GM08714 (cell line): ENCODE results near the gene CDON.

ENCODE experiments used
- H3K4me3 ChIP-seq: fragments of 200-500 bp; sonication (Bioruptor generic); 2 replicates; pipeline ENCODE4 v1.5.1; 2014; ENCODE audit warnings: mild to moderate bottlenecking, low read length, inconsistent platforms
- ZNF274 ChIP-seq: IDR thresholded peaks from 2 replicates; pipeline ENCODE4 v1.6.1; 2012; ENCODE audit warnings: mild to moderate bottlenecking, low read depth, low read length

CDON gene

DNA sequence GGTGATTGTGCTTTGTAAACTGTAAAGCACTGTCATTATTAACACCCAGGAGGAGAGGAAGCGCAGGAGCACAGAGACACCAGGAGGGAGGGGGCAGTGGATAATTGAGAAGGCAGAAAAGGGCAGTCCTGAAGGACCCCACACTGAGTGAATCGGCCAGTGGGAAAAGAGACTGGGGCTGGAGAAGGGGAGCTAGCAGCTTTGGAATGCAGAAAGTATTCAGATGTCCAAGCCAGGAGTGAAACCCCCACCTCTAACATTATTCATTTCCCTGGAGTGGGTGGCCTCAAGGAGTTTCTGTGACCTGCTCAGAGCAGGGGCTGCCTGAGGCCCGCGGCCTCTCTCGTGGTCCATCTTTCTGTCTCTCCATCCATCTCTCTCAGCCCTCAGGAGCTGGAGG, 38.0 kb upstream of the CDON start:
- TF ChIP-seq ZNF274, result no peak
- H3K4me3 ChIP-seq, result no peak overlapping the region

GRCh38 chr11:126098204-126098769, 35.6 kb upstream of the CDON start:
- no peak for TF ChIP-seq ZNF274
- no peak overlapping the region for H3K4me3 ChIP-seq

DNA sequence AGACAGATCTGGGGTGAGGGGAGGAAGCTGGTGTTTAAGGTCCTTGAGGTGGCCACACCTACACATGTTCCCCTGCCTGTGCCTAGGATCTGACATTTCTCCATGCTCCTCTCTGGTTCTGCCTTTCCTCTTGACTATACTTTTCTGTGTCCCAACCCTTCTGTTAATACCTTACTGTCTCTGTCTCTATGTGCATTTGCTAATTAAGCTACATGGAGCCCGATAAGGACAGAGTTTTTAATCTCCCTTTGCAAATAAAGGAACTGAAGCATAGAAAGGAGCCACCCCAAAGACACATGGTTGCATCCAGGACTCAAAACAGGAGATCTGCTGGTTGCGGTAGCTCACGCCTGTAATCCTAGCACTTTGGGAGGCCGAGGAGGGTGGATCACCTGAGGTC, 33.1 kb upstream of the CDON start:
- H3K4me3 ChIP-seq, result no peak overlapping the region
- no peak for TF ChIP-seq ZNF274

DNA sequence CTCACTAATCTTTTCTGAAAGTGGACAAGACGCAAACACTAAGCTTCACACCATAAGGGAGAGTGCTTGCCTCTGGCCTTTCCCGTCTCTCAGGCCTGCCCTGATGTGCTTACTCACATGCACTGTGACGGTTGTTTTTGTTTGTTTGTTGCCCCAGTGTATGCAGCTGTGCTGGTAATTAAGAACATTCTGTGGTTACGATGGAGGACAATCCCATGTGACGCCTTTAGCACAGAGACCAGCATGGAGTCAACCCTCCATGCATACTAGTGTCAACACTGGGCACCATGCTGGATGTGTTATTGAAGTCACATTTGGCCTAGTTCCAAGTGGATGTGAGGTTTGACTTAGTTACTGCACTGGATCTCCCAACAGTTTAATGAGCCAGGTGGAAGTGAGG, 27.8 kb upstream of the CDON start:
- no peak overlapping the region for H3K4me3 ChIP-seq
- TF ChIP-seq ZNF274, result no peak

DNA sequence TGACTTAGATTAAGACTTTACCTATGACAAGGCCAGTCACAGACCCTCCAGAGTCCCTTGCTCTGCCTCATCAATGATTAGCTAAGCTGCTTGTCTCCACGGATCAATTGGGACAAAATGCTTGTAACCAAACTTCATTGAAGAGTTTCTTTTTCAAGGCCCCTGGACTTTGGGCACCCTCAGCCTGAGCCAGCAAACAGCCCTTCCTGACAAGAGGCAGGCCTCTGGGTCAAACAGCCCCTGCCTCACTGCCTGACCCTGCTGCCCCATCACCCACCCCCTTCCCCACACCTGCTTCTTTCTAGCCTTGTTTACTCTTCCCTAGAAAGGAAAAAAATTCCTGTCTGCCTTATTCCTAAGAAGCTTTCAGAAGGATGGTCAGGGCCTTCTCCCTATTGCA, 26.3 kb upstream of the CDON start:
- TF ChIP-seq ZNF274, result no peak
- no peak overlapping the region for H3K4me3 ChIP-seq

DNA sequence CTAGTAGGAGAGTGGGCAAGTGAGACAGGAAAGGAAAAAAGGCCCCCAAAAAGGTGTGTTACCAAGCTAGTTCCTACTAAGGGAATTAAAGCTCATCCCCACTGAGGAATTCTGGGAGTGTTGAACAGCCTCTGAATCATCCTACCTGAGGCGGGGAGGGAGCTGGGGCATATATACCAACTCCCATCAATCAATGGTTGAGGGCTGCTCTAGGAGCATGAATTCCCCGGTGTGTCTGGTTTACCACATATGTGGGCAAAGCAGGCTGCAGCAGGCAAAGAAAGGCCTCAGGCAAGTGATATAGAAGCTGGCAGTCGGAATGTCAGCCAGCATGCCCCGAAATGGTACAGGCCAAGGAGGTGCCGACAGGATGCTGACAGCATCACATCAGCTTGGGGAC, 23.6 kb upstream of the CDON start:
- no peak overlapping the region for H3K4me3 ChIP-seq
- no peak for TF ChIP-seq ZNF274

GRCh38 chr11:126084608-126084912, 21.9 kb upstream of the CDON start:
- TF ChIP-seq ZNF274, result no peak
- no peak overlapping the region for H3K4me3 ChIP-seq

- no peak overlapping the region for H3K4me3 ChIP-seq
- no peak for TF ChIP-seq ZNF274
Measured at GRCh38 chr11:126083829-126084607, 21.4 kb upstream of the CDON start.

DNA sequence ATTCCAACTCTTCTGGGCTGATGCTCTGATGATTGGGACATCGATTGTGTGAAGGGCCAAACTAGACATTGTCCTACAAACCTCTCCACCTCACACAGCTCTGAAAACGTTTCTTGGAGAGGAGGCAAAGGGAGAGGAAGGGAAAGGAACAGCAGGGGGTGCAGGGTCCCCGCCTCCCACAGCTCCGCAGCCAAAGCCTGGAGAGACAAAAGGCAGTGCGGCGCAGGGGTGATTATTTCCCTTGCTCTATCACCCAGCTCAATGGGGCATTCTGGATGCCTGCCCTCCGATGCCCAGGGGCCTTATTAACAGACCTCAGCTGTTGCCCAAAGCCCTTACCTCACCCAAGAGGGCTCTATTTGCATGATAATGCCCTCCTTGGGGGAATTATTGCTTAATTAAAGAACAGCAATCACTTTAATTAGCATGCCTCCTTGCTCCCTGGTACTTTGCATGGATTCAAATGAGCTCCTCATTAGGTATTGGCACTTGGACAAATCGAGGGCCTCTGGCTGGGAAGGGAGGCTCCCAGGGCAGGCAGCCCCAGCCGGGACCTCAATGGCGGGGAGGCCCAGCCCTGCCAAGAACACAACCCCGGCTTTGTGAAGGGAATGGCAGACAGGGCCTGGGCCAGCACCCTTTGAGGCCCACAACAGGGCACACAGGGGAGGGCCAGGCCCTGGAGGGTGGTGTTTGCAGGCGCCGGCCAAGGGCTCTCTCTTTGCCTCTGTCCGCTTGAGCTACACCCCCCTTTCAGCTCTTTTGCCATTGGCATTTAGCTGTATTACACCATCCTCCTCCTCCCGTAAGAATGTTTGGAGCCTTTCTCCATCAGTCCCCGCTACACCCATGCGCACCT, 19.8 kb upstream of the CDON start:
- H3K4me3 ChIP-seq, result no peak overlapping the region
- no peak for TF ChIP-seq ZNF274

GRCh38 chr11:126081915-126082250, 19.2 kb upstream of the CDON start:
- no peak overlapping the region for H3K4me3 ChIP-seq
- no peak for TF ChIP-seq ZNF274

GRCh38 chr11:126080161-126080941, 17.7 kb upstream of the CDON start:
- TF ChIP-seq ZNF274, result no peak
- no peak overlapping the region for H3K4me3 ChIP-seq

GRCh38 chr11:126079621-126080124, 17.0 kb upstream of the CDON start:
- H3K4me3 ChIP-seq, result no peak overlapping the region
- TF ChIP-seq ZNF274, result no peak

DNA sequence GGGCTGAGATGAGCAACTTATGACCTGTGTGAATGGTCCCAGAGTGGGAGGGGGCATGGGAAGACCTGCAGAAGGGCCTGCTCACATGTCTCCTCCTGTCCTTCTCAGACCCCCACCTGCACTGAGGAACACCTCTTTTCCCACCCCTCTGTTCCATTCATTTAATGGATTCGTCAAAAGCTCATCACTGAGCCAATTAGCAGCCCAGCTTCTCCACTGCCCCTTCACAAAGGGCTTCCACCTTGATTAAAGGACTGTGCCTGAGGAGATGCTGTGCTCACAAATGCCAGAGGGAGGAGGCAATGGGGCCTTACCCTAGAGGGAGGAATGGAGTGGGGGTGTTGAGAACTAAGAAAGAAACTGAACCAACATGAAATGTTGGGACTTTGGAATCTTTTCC, 14.0 kb upstream of the CDON start:
- no peak overlapping the region for H3K4me3 ChIP-seq
- TF ChIP-seq ZNF274, result no peak
